Common myeloid progenitor, CD34-positive (primary cell): ENCODE measurements around the gene KAZN.

Experiments
- CTCF ChIA-PET: fragments of 350-600 bp; sonication (Branson Sonifier 250); formaldehyde crosslinking; loops from one replicate; lab custom pipeline; 2021; ENCODE audit warnings: antibody characterized with exemption; lab: Charles Lee
- POLR2A ChIA-PET: fragments of 350-600 bp; sonication (Branson Sonifier 250); formaldehyde crosslinking; loops from one replicate; lab custom pipeline; 2021; ENCODE audit warnings: antibody characterized with exemption; lab: Charles Lee
- DNase-seq, 3 donors: peaks; one replicate each; pipeline versions ENCODE4 v3.0.0 to v3.0.0-alpha.2; 2013
- H3K27ac ChIP-seq, 2 experiments: 1 replicate in 1 of 2; 2 replicates in 1 of 2; pipeline ENCODE4 v1.7.0; 2013; ENCODE audit warnings: inconsistent platforms in 2 of 2, low read length in 2 of 2, mild to moderate bottlenecking in 2 of 2, low read depth in 1 of 2, moderate library complexity in 1 of 2; ENCODE audit not compliant: severe bottlenecking in 2 of 2, insufficient read depth in 1 of 2, poor library complexity in 1 of 2
- H3K27me3 ChIP-seq, 5 experiments: replicated peaks in 2 of 5; 1 replicate in 3 of 5; 2 replicates in 2 of 5; pipeline versions ENCODE4 v1.6.1 to v1.7.0; 2013; ENCODE audit warnings: low read length in 4 of 5, mild to moderate bottlenecking in 2 of 5, moderate library complexity in 2 of 5, inconsistent platforms in 1 of 5; ENCODE audit not compliant: insufficient read depth in 5 of 5, control insufficient read depth in 4 of 5
- H3K36me3 ChIP-seq, 4 experiments: 1 replicate in 2 of 4; 2 replicates in 2 of 4; pipeline versions ENCODE4 v1.6.1 to v1.7.0; 2013; ENCODE audit warnings: low read length in 3 of 4, control low read depth in 1 of 4, mild to moderate bottlenecking in 1 of 4; ENCODE audit not compliant: control insufficient read depth in 4 of 4, insufficient read depth in 4 of 4
- H3K4me1 ChIP-seq, 4 experiments: 1 replicate in 3 of 4; 2 replicates in 1 of 4; pipeline versions ENCODE4 v1.6.1 to v1.7.1; 2013; ENCODE audit warnings: low read length in 3 of 4, mild to moderate bottlenecking in 3 of 4, control low read depth in 1 of 4, inconsistent platforms in 1 of 4, moderate library complexity in 1 of 4; ENCODE audit not compliant: control insufficient read depth in 4 of 4, insufficient read depth in 4 of 4; ENCODE audit errors: control extremely low read depth in 1 of 4
- H3K4me3 ChIP-seq, 7 experiments: 1 replicate in 4 of 7; 2 replicates in 3 of 7; pipeline versions ENCODE4 v1.5.1 to v1.7.0; 2013; ENCODE audit warnings: mild to moderate bottlenecking in 7 of 7, low read length in 6 of 7, moderate library complexity in 6 of 7, inconsistent platforms in 2 of 7, low read depth in 2 of 7, control low read depth in 1 of 7; ENCODE audit not compliant: insufficient read depth in 4 of 7, control insufficient read depth in 1 of 7; ENCODE audit errors: extremely low read depth in 1 of 7
- H3K9me3 ChIP-seq, 5 experiments: 1 replicate in 4 of 5; 2 replicates in 1 of 5; pipeline versions ENCODE4 v1.6.1 to v1.7.1; 2013; ENCODE audit warnings: low read length in 4 of 5, mild to moderate bottlenecking in 2 of 5, inconsistent platforms in 1 of 5, low read depth in 1 of 5, moderate library complexity in 1 of 5; ENCODE audit not compliant: control insufficient read depth in 4 of 5, insufficient read depth in 2 of 5; ENCODE audit errors: control extremely low read depth in 1 of 5
- WGBS: methylation state at CpG from one replicate; pipeline ENCODE4 v1.1.5; 2013; ENCODE audit not compliant: insufficient coverage; 5-methylcytosine and 5-hydroxymethylcytosine counted together

The KAZN gene

DNA sequence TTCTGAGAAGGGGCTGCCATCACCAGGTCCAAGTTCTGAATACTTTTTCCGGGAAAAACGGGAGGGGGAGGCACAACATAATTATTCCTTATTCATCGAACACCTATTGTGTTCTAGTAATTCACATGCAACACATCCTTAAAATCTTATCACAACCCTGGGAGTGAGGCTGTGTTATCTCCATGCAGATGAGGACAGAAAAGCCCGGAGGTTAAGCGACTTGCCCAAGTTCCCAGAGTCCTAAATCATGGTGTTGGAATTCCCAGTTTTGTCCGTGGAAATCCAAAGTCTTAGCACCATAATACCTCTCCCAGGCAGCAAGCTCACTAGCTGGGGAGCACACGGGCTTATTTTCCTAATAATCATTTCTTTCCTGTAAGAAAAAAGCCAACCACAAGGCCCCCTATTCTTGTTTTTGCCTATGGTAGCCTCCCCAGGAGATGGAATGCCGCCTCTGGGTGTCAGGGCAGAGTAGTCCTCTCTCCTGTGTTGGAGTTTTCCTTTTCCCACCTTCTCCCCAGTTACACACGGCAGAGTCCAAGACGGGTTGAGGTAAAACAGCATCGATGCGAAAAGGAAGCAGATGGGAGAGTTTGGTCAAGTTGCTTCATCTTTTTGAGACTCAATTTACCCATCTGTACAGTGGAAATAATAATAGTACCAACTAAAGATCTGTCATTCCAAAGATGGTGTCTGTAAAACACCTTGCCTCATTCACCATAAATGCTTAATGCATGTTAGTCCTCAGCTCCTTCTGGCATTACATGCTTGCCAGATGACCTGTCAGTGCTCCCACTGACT, 327.1 kb downstream of the KAZN start:
- Histone ChIP-seq H3K27ac (no peak overlapping the region), H3K9me3 (no peaks in the 10 kb centered on the region), H3K4me1 (peaks cover 3 to 13% (median 11%) of the 10 kb centered on the region in 4 experiments), H3K27me3 (peaks cover 10 to 82% (median 34%) of the 10 kb centered on the region in 5 experiments), H3K36me3 (no peaks in the 10 kb centered on the region), H3K4me3 (peak overlapping the region in 5 of 7 experiments; percentile 29 to 66 (median 48))
- POLR2A ChIA-PET = no interaction called here
- 17% methylated on average over 6 of the region's 12 CpGs for WGBS
- no peak for DNase-seq
- CTCF ChIA-PET = no interaction called here

DNA sequence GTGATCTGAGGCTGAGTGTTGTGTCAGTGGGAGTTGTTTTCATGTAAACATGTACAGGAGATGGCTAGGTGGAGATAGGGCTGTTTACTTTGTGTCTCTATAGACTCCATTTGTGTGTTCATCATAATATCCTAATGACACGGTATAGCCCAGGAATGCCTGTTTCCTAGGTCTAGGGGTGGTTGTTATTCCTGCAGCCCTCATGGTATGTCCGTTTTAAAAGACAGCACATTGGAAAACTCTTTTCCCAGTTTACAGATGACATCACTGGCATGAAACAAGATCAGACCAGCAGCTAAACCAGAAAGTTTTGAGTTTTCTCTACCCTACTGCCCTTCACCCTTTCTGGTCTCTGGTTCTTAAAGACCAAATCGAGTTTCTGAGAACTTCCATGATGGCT, 327.7 kb downstream of the KAZN start:
- Histone ChIP-seq H3K9me3 (no peaks in the 10 kb centered on the region), H3K4me1 (peaks cover 3 to 13% (median 11%) of the 10 kb centered on the region in 4 experiments), H3K4me3 (no peak overlapping the region), H3K36me3 (no peaks in the 10 kb centered on the region), H3K27ac (no peak overlapping the region), H3K27me3 (peaks cover 10 to 82% (median 32%) of the 10 kb centered on the region in 5 experiments)
- 89% methylated on average over 3 of the region's 3 CpGs for WGBS
- DNase-seq = no peak
- ChIA-PET POLR2A (no interaction called here), CTCF (no interaction called here)

DNA sequence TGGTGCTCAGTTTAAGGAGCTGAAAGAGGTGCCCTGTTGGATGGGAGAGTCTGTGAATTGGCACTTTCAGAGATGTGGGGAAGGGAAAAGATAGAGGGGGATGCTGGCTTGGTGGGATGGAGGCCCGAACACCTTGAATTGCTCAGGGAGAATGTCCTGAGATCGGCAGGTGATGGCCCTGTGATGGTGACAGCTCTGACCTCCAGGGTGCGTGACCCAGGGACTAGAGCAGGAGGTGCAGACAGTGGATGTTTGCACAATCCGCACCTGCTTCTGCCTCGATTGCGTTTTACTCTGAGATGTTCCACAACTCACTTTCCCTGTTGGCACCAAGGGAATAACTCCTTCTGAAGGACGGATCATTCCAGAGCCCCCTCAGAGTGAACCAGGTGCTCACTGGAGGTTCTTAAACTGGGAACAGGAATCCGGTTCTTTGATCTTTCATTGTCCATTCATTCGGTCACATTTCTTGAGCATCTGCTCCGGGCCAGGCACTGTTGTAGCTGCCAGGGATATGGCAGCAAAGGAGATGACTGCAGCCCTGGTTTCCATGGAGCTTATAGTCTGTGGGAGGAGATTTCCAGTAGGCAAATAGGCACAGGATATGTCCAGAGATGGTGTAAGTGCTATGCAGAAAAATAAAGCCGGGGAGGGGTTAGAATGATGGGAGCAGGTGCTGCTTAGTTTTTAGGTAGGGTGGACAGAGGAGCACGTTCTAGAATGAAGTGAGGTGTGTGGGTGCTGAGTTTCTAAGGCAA, 328.5 kb downstream of the KAZN start:
- Histone ChIP-seq H3K36me3 (no peaks in the 10 kb centered on the region), H3K27ac (no peak overlapping the region), H3K27me3 (peaks cover 10 to 76% (median 32%) of the 10 kb centered on the region in 5 experiments), H3K4me1 (peaks cover 3 to 13% (median 11%) of the 10 kb centered on the region in 4 experiments), H3K4me3 (no peak overlapping the region), H3K9me3 (no peaks in the 10 kb centered on the region)
- DNase-seq = no peak
- ChIA-PET CTCF (interaction anchor here (2.0 kb wide), 1 partner anchor 101 kb away, joined by 4 read pairs; no protein-coding TSS in a partner anchor), POLR2A (no interaction called here)
- 97% methylated on average over 12 of the region's 12 CpGs for WGBS

DNA sequence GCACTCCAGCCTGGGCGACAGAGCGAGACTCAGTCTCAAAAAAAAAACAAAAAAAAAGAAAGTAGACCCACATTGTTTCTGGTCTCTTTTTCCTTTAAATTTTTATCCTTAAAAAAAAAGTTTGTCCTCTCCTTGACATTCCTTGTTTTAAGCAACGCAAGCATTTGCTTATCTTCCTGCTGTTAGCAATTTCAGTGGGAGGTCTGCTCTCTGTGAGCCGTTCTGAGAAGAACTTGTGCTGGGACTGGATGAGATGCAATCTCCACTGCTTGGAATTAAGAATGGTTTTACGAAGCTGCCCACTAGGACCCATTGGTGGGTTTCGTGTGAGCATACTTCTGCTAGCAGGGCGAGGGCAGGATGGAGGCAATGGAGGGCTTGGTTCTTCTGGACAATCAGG, 329.9 kb downstream of the KAZN start:
- H3K4me1 ChIP-seq = peaks cover 3 to 13% (median 11%) of the 10 kb centered on the region in 4 experiments
- WGBS = 98% methylated on average over 5 of the region's 7 CpGs
- no peak for DNase-seq
- H3K9me3 ChIP-seq = no peaks in the 10 kb centered on the region
- H3K27ac ChIP-seq = no peak overlapping the region
- H3K4me3 ChIP-seq = no peak overlapping the region
- CTCF ChIA-PET = interaction anchor here (2.0 kb wide), 1 partner anchor 99 kb away, joined by 4 read pairs; no protein-coding TSS in a partner anchor
- POLR2A ChIA-PET = no interaction called here
- no peaks in the 10 kb centered on the region for H3K36me3 ChIP-seq
- peaks cover 10 to 64% (median 29%) of the 10 kb centered on the region in 5 experiments for H3K27me3 ChIP-seq

DNA sequence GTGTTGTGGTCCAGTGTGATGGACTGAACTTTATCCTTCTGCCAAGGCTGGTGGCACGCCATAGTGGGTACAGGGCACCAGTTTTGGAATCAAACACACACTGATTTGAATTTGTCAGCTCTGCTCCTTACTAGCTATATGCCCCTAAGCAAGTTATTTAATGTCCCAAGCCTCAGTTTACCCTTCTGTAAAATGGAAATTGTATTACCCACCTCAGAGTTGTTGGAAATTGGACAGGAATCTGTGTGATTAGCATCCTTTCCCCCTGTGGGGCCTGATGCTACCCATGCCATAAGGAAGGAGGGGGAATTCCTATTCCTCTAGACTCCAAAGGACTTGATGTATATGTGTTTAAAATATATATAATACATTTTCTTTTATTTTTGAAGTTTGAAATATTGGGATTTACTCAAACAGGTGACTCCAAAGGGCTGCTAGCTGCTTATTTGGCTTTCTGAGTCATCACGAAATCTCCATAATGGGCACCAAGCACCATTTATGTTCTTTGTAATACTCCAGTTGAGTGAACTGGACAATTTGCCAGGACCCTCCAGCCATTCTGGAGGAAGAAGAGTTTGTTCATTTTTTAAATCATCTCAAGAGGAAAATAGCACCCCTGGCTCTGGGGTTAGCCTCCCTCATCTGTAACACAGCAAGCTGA, 330.5 kb downstream of the KAZN start:
- ChIA-PET POLR2A (no interaction called here), CTCF (no interaction called here)
- Histone ChIP-seq H3K27ac (no peak overlapping the region), H3K4me1 (peaks cover 3 to 12% (median 9%) of the 10 kb centered on the region in 4 experiments), H3K27me3 (peaks cover 10 to 60% (median 26%) of the 10 kb centered on the region in 5 experiments), H3K36me3 (no peaks in the 10 kb centered on the region), H3K4me3 (no peak overlapping the region), H3K9me3 (no peaks in the 10 kb centered on the region)
- WGBS = 100% methylated on average over 2 of the region's 2 CpGs
- DNase-seq = no peak

DNA sequence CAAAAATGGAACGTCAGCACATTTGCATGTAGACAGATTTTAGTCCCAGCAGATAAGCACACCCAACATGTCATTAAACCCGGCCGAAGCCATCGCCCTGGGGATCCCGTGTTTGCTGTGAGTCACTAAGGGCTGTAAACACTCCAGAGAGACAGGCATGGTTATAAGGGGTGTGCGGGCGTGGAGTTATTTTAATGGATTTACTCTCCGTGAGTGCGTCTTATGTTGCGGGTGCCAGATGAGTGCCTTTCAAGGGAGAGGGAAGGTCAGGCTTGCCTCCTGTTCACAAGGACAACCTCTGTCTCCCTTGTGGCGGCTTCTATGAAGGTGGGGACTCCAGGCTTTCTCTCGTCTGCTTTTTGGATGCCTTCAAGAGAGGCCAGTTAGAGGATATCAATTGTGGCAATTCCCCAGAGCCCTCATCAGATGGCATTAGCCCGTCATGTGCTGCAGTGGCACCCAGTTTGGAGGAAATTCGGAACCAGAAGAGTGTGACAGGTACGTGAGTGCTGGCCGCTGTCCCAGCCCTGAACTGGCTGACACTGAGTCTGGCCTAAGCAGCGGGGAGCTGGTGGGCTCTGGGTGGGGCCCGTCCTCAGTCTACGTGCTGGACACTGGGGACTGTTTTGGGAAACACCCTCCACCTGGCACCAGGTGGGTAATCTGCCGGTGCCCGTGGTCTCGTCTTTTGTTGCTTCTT, 331.2 kb downstream of the KAZN start:
- Histone ChIP-seq H3K27ac (no peak overlapping the region), H3K9me3 (no peaks in the 10 kb centered on the region), H3K4me1 (peaks cover 3 to 8% (median 6%) of the 10 kb centered on the region in 4 experiments), H3K36me3 (no peaks in the 10 kb centered on the region), H3K4me3 (no peak overlapping the region), H3K27me3 (peaks cover 10 to 58% (median 26%) of the 10 kb centered on the region in 5 experiments)
- WGBS = 96% methylated on average over 20 of the region's 22 CpGs
- no peak for DNase-seq
- ChIA-PET POLR2A (no interaction called here), CTCF (no interaction called here)
